ENCODE data around the gene PRC1. TPM values are rescaled to one million over a fixed set of nuclear protein-coding genes. Genes with fewer than 3 reads are reported as not detected.
A peak's percentile ranks its signal among the peaks of the same experiment; 100 is the strongest.

Gene PRC1
- total RNA-seq, 1 donor, result 17.7 TPM

- H3K27ac ChIP-seq (ENCODE audit: low read depth, low read length), result no peak overlapping the region
- H2AFZ ChIP-seq (ENCODE audit: low read length), result peak overlapping the region; percentile 42
- no peaks in the 10 kb centered on the region for H3K27me3 ChIP-seq (ENCODE audit: insufficient read depth, low read length)
- peaks cover 24% of the 10 kb centered on the region for H3K36me3 ChIP-seq (ENCODE audit: insufficient read depth, low read length)
- no peak overlapping the region for H3K4me3 ChIP-seq (ENCODE audit: insufficient read depth, low read length)
- H3K4me2 ChIP-seq (ENCODE audit: insufficient read depth, low read length), result peak overlapping the region; percentile 64
- TF ChIP-seq, protein P1, sequence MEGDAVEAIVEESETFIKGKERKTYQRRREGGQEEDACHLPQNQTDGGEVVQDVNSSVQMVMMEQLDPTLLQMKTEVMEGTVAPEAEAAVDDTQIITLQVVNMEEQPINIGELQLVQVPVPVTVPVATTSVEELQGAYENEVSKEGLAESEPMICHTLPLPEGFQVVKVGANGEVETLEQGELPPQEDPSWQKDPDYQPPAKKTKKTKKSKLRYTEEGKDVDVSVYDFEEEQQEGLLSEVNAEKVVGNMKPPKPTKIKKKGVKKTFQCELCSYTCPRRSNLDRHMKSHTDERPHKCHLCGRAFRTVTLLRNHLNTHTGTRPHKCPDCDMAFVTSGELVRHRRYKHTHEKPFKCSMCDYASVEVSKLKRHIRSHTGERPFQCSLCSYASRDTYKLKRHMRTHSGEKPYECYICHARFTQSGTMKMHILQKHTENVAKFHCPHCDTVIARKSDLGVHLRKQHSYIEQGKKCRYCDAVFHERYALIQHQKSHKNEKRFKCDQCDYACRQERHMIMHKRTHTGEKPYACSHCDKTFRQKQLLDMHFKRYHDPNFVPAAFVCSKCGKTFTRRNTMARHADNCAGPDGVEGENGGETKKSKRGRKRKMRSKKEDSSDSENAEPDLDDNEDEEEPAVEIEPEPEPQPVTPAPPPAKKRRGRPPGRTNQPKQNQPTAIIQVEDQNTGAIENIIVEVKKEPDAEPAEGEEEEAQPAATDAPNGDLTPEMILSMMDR (IDR thresholded peaks at IDR 0.05; ENCODE audit: extremely low read depth, low read depth, low read length), result no peak
- peaks cover 18% of the 10 kb centered on the region for H3K4me1 ChIP-seq (ENCODE audit: insufficient read depth, low read length)
- no peaks in the 10 kb centered on the region for H3K9me3 ChIP-seq (ENCODE audit: low read depth, low read length)
- no peak for DNase-seq (ENCODE audit: insufficient read length, low spot score, missing footprints)
- H3K79me2 ChIP-seq (ENCODE audit: insufficient read depth, low read length), result peaks cover 92% of the 10 kb centered on the region
- no peaks in the 10 kb centered on the region for H4K20me1 ChIP-seq (ENCODE audit: insufficient read depth, low read length)
Measured at GRCh38 chr15:90986790-90987507, 7.4 kb downstream of the PRC1 start.

DNA sequence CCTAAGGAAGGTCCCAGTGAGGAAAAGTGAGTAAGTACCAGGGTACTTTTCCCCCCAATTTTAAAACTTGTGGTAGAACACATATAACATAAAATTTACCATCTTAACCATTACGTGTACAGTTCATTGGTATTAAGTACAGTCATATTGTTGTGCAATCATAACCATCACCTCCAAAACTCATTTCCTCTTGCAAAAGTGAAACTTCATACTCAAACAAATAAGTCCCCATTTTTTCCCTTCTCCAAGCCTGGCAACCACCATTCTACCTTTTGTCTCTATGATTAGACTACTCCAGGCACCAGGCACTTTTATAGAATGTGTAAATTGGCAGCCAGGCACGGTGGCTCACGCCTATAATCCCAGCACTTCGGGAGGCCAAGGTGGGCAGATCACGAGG lies 12.2 kb downstream of the PRC1 start:
- Histone ChIP-seq H3K9me3 (ENCODE audit: low read depth, low read length) (no peaks in the 10 kb centered on the region), H3K4me2 (ENCODE audit: insufficient read depth, low read length) (peak overlapping the region; percentile 13), H3K36me3 (ENCODE audit: insufficient read depth, low read length) (peaks cover 62% of the 10 kb centered on the region), H4K20me1 (ENCODE audit: insufficient read depth, low read length) (no peaks in the 10 kb centered on the region), H3K79me2 (ENCODE audit: insufficient read depth, low read length) (peaks cover 56% of the 10 kb centered on the region), H3K4me1 (ENCODE audit: insufficient read depth, low read length) (no peaks in the 10 kb centered on the region), H3K27ac (ENCODE audit: low read depth, low read length) (peak overlapping the region; percentile 43), H3K27me3 (ENCODE audit: insufficient read depth, low read length) (no peaks in the 10 kb centered on the region), H2AFZ (ENCODE audit: low read length) (peak overlapping the region; percentile 23), H3K4me3 (ENCODE audit: insufficient read depth, low read length) (no peak overlapping the region)
- DNase-seq (ENCODE audit: insufficient read length, low spot score, missing footprints), result no peak
- TF ChIP-seq, protein P1 (IDR thresholded peaks at IDR 0.05; ENCODE audit: extremely low read depth, low read depth, low read length), result no peak

- Histone ChIP-seq H3K79me2 (ENCODE audit: insufficient read depth, low read length) (peaks cover 51% of the 10 kb centered on the region), H4K20me1 (ENCODE audit: insufficient read depth, low read length) (no peaks in the 10 kb centered on the region), H3K4me1 (ENCODE audit: insufficient read depth, low read length) (no peaks in the 10 kb centered on the region), H3K36me3 (ENCODE audit: insufficient read depth, low read length) (peaks cover 66% of the 10 kb centered on the region), H3K4me3 (ENCODE audit: insufficient read depth, low read length) (no peak overlapping the region), H3K27ac (ENCODE audit: low read depth, low read length) (peak overlapping the region; percentile 43), H3K27me3 (ENCODE audit: insufficient read depth, low read length) (no peaks in the 10 kb centered on the region), H3K4me2 (ENCODE audit: insufficient read depth, low read length) (no peak overlapping the region), H3K9me3 (ENCODE audit: low read depth, low read length) (no peaks in the 10 kb centered on the region), H2AFZ (ENCODE audit: low read length) (peak overlapping the region; percentile 23)
- no peak for DNase-seq (ENCODE audit: insufficient read length, low spot score, missing footprints)
- TF ChIP-seq, protein P1 (IDR thresholded peaks at IDR 0.05; ENCODE audit: extremely low read depth, low read depth, low read length), result no peak
Measured at GRCh38 chr15:90981681-90982080, 12.7 kb downstream of the PRC1 start.

DNA sequence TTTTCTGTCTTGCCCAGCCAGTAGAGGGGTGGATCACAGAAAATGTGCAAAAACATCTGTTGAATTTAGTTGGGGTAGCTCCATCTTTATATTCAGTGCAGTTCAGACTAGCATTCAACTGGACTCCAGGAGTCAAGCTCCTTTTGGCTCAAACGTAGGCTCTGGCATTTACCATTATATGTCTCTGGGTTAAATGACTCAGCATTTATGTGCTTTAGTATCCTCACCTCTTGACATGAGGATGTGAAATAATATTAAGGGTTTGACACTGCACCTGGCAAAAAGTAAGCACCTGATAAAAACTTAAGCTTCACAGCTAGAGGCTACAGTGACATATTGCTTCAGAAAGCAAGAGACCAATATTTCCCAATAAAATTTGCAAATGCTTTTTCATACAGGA lies 14.8 kb downstream of the PRC1 start:
- no peaks in the 10 kb centered on the region for H3K27me3 ChIP-seq (ENCODE audit: insufficient read depth, low read length)
- H3K27ac ChIP-seq (ENCODE audit: low read depth, low read length), result no peak overlapping the region
- no peaks in the 10 kb centered on the region for H3K4me1 ChIP-seq (ENCODE audit: insufficient read depth, low read length)
- no peaks in the 10 kb centered on the region for H3K9me3 ChIP-seq (ENCODE audit: low read depth, low read length)
- peak overlapping the region; percentile 20 for H2AFZ ChIP-seq (ENCODE audit: low read length)
- DNase-seq (ENCODE audit: insufficient read length, low spot score, missing footprints), result no peak
- H4K20me1 ChIP-seq (ENCODE audit: insufficient read depth, low read length), result no peaks in the 10 kb centered on the region
- peaks cover 30% of the 10 kb centered on the region for H3K79me2 ChIP-seq (ENCODE audit: insufficient read depth, low read length)
- no peak overlapping the region for H3K4me3 ChIP-seq (ENCODE audit: insufficient read depth, low read length)
- no peak overlapping the region for H3K4me2 ChIP-seq (ENCODE audit: insufficient read depth, low read length)
- peaks cover 79% of the 10 kb centered on the region for H3K36me3 ChIP-seq (ENCODE audit: insufficient read depth, low read length)
- TF ChIP-seq, protein P1 (IDR thresholded peaks at IDR 0.05; ENCODE audit: extremely low read depth, low read depth, low read length), result no peak
